Stimulated activated CD8-positive, alpha-beta memory T cell treated with anti-CD3 and anti-CD28 coated beads, Interleukin-15, amount 100 ng/mL, for 48 hours (primary cell): ENCODE data around the gene SPEN.
"Not testable (repeated sequence)": the region's sequence is repeated elsewhere in the genome, so short reads cannot be mapped to it uniquely, and the experiment has no call there.

Experiments used
- DNase-seq, 2 donors: peaks; one replicate each; pipeline ENCODE4 v3.0.0-alpha.2; 2020; ENCODE audit warnings: low read depth in 2 of 2

The SPEN gene

GRCh38 chr1:15962671-15963362 is 115.3 kb downstream of the SPEN start:
- DNase-seq, result no peak

GRCh38 chr1:15963363-15963967 is 116.0 kb downstream of the SPEN start:
- no peak for DNase-seq

GRCh38 chr1:15963968-15964648 is 116.6 kb downstream of the SPEN start:
- DNase-seq, result no peak

- no peak for DNase-seq
Measured at GRCh38 chr1:15965228-15965767, 117.8 kb downstream of the SPEN start.

GRCh38 chr1:15966081-15966955 is 118.8 kb downstream of the SPEN start:
- peak; percentile 80 to 83 for DNase-seq

- DNase-seq, result no peak
Measured at GRCh38 chr1:15966956-15967344, 119.4 kb downstream of the SPEN start.

- no peak for DNase-seq
Measured at GRCh38 chr1:15968172-15968571, 120.7 kb downstream of the SPEN start.

GRCh38 chr1:15969321-15969880 is 121.9 kb downstream of the SPEN start:
- DNase-seq, result no peak

GRCh38 chr1:15970911-15971310 is 123.4 kb downstream of the SPEN start:
- DNase-seq, result no peak

- no peak for DNase-seq
Measured at GRCh38 chr1:15972409-15972808, 124.9 kb downstream of the SPEN start.

GRCh38 chr1:15973772-15974171 is 126.3 kb downstream of the SPEN start:
- no peak for DNase-seq

- DNase-seq, result peak in 1 of 2 donors; percentile 17
Measured at GRCh38 chr1:15974855-15975254, 127.3 kb downstream of the SPEN start.

GRCh38 chr1:15975358-15975804 is 127.9 kb downstream of the SPEN start:
- peak; percentile 78 to 84 for DNase-seq

- DNase-seq, result peak; percentile 94 to 95
Measured at GRCh38 chr1:15975805-15976680, 128.5 kb downstream of the SPEN start, which contains the start of gene ZBTB17. Gene ZBTB17 (minus strand): TSS chr1:15976101. CDS start chr1:15948495, 27,606 bp downstream.

- not testable (repeated sequence) for DNase-seq
Measured at GRCh38 chr1:15977947-15978346, 130.4 kb downstream of the SPEN start.

GRCh38 chr1:15981679-15982078 is 134.2 kb downstream of the SPEN start:
- DNase-seq, result no peak

GRCh38 chr1:15983275-15983674 is 135.8 kb downstream of the SPEN start:
- DNase-seq, result no peak

- no peak for DNase-seq
Measured at GRCh38 chr1:15985611-15986297, 138.2 kb downstream of the SPEN start.
